HG02973 (cell line): Measurements from ENCODE around the gene ITGB5.
"Not testable (repeated sequence)": the region's sequence is repeated elsewhere in the genome, so short reads cannot be mapped to it uniquely, and the experiment has no call there.

Experiments
- ATAC-seq: cut with Tn5 transposase; IDR thresholded peaks from one replicate; pipeline ENCODE4 v1.9.1; 2021; ENCODE audit warnings: moderate library complexity; ENCODE audit not compliant: unreplicated experiment

ITGB5 gene

GRCh38 chr3:124759666-124760401 lies 127.3 kb downstream of the ITGB5 start:
- no peak for ATAC-seq

GRCh38 chr3:124758851-124759635 lies 128.1 kb downstream of the ITGB5 start:
- ATAC-seq: no peak

- not testable (repeated sequence) for ATAC-seq
Observed at GRCh38 chr3:124757926-124758325, 129.2 kb downstream of the ITGB5 start.

- no peak for ATAC-seq
Observed at GRCh38 chr3:124752051-124752450, 135.1 kb downstream of the ITGB5 start.

- ATAC-seq: no peak
Observed at GRCh38 chr3:124751501-124751900, 135.7 kb downstream of the ITGB5 start.

- ATAC-seq: not testable (repeated sequence)
Observed at GRCh38 chr3:124749877-124750276, 137.3 kb downstream of the ITGB5 start.

- ATAC-seq: no peak
Observed at GRCh38 chr3:124748560-124749198, 138.5 kb downstream of the ITGB5 start.

GRCh38 chr3:124747111-124747981 lies 139.8 kb downstream of the ITGB5 start:
- no peak for ATAC-seq

GRCh38 chr3:124745756-124746155 lies 141.4 kb downstream of the ITGB5 start:
- no peak for ATAC-seq

GRCh38 chr3:124741027-124741426 lies 146.1 kb downstream of the ITGB5 start:
- no peak for ATAC-seq

GRCh38 chr3:124731760-124732159 lies 155.4 kb downstream of the ITGB5 start:
- no peak for ATAC-seq

- ATAC-seq: no peak
Observed at GRCh38 chr3:124730941-124731297, 156.2 kb downstream of the ITGB5 start.

GRCh38 chr3:124730129-124730940 lies 156.8 kb downstream of the ITGB5 start, which contains the start of gene UMPS:
Gene UMPS (plus strand): TSS chr3:124730452. CDS start chr3:124730472, 20 bp downstream.
- ATAC-seq: peak; percentile 95

- no peak for ATAC-seq
Observed at GRCh38 chr3:124722589-124722988, 164.6 kb downstream of the ITGB5 start.

- no peak for ATAC-seq
Observed at GRCh38 chr3:124714223-124714853, 172.8 kb downstream of the ITGB5 start.
